OCI-LY1 (cell line): ENCODE results near the gene NOTUM.
"Not testable (repeated sequence)": the region's sequence is repeated elsewhere in the genome, so short reads cannot be mapped to it uniquely, and the experiment has no call there.

ENCODE experiments used
- H2AFZ ChIP-seq: fragments of 200-600 bp; sonication (generic), shearing (Covaris generic); 2 replicates; pipeline ENCODE4 v1.6.0; 2014; ENCODE audit warnings: antibody characterized with exemption, mild to moderate bottlenecking, low read length
- H3F3A ChIP-seq: fragments of 200-600 bp; sonication (generic), shearing (Covaris generic); 2 replicates; pipeline ENCODE4 v1.6.0; 2014; ENCODE audit warnings: mild to moderate bottlenecking, antibody characterized with exemption, low read length, moderate library complexity; ENCODE audit not compliant: insufficient read depth
- H3K27ac ChIP-seq: fragments of 200-600 bp; sonication (generic); 2 replicates; pipeline ENCODE4 v1.5.1; 2014; ENCODE audit warnings: low read length, mixed run types, mild to moderate bottlenecking, low read depth; ENCODE audit not compliant: poor library complexity, severe bottlenecking
- H3K27me3 ChIP-seq: fragments of 200-600 bp; sonication (generic); 2 replicates; pipeline ENCODE4 v1.6.0; 2014; ENCODE audit warnings: antibody characterized with exemption, mild to moderate bottlenecking, low read length, moderate library complexity; ENCODE audit not compliant: insufficient read depth
- H3K36me3 ChIP-seq: fragments of 200-600 bp; sonication (generic); 2 replicates; pipeline ENCODE4 v1.6.1; 2014; ENCODE audit warnings: mild to moderate bottlenecking, antibody characterized with exemption, low read length, moderate library complexity, mixed read lengths; ENCODE audit not compliant: insufficient read depth
- H3K4me1 ChIP-seq: fragments of 200-600 bp; sonication (generic); 2 replicates; pipeline ENCODE4 v1.5.1; 2014; ENCODE audit warnings: mild to moderate bottlenecking, low read length, moderate library complexity; ENCODE audit not compliant: insufficient read depth, severe bottlenecking
- H3K4me2 ChIP-seq: fragments of 200-600 bp; sonication (generic), shearing (Covaris generic); 2 replicates; pipeline ENCODE4 v1.6.1; 2014; ENCODE audit warnings: low read length
- H3K4me3 ChIP-seq: fragments of 200-600 bp; sonication (generic); 2 replicates; pipeline ENCODE4 v1.5.1; 2014; ENCODE audit warnings: low read length, low read depth, mild to moderate bottlenecking, mixed read lengths; ENCODE audit not compliant: poor library complexity, severe bottlenecking
- H3K79me2 ChIP-seq: fragments of 200-600 bp; shearing (Covaris generic); 2 replicates; pipeline ENCODE4 v1.6.1; 2016; ENCODE audit warnings: mixed run types, low read length, mixed read lengths; ENCODE audit not compliant: insufficient read depth
- H3K9ac ChIP-seq: fragments of 200-600 bp; sonication (generic), shearing (Covaris generic); 2 replicates; pipeline ENCODE4 v1.6.1; 2014; ENCODE audit warnings: mild to moderate bottlenecking, low read length, mixed read lengths
- H3K9me2 ChIP-seq: fragments of 200-600 bp; sonication (generic), shearing (Covaris generic); 2 replicates; pipeline ENCODE4 v1.6.1; 2014; ENCODE audit warnings: low read depth, mild to moderate bottlenecking, low read length, mixed read lengths
- H3K9me3 ChIP-seq: fragments of 200-600 bp; shearing (Covaris generic); 2 replicates; pipeline ENCODE4 v1.6.1; 2014; ENCODE audit warnings: low read length, mixed read lengths
- H4K20me1 ChIP-seq: fragments of 200-600 bp; sonication (generic), shearing (Covaris generic); 2 replicates; pipeline ENCODE4 v1.6.0; 2016; ENCODE audit warnings: mild to moderate bottlenecking, low read length; ENCODE audit not compliant: insufficient read depth
- CTCF ChIP-seq: fragments of 200-600 bp; sonication (generic), shearing (Covaris generic); IDR thresholded peaks from 2 replicates; pipeline ENCODE4 v1.5.1; 2017; ENCODE audit warnings: mild to moderate bottlenecking, antibody characterized with exemption, low read length, moderate library complexity, mixed read lengths
- EZH2 ChIP-seq: fragments of 200-600 bp; sonication (generic), shearing (Covaris generic); IDR thresholded peaks from 2 replicates; pipeline ENCODE4 v1.8.0; 2017; ENCODE audit warnings: borderline replicate concordance, mixed run types, mild to moderate bottlenecking, antibody characterized with exemption, low read length, moderate library complexity, mixed read lengths

The NOTUM gene

GRCh38 chr17:81918832-81919545, 42.0 kb downstream of the NOTUM start:
- TF ChIP-seq EZH2 = no peak
- TF ChIP-seq CTCF = no peak
- H3K4me3 ChIP-seq = no peak overlapping the region
- no peak overlapping the region for H3K27ac ChIP-seq

GRCh38 chr17:81918333-81918669, 42.7 kb downstream of the NOTUM start:
- Histone ChIP-seq H3K4me2 (peak overlapping the region; percentile 98), H3K36me3 (peaks cover 50% of the 10 kb centered on the region), H3K4me3 (peak overlapping the region; percentile 94), H3K9ac (peak overlapping the region; percentile 34; the same call in 1 of the 2 replicates), H3K4me1 (peaks cover 24% of the 10 kb centered on the region)
- not testable (repeated sequence) for H2AFZ ChIP-seq, H3K9me2 ChIP-seq, H3K9me3 ChIP-seq, H4K20me1 ChIP-seq, H3K27ac ChIP-seq, H3K27me3 ChIP-seq, H3F3A ChIP-seq, H3K79me2 ChIP-seq

More at GRCh38 chr17:81918832-81919545, 42.0 kb downstream of the NOTUM start:
- H3K36me3 ChIP-seq = peaks cover 43% of the 10 kb centered on the region
- no peaks in the 10 kb centered on the region for H3K27me3 ChIP-seq
- H3K9me2 ChIP-seq = no peaks in the 10 kb centered on the region
- H3K79me2 ChIP-seq = peaks cover under 1% of the 10 kb centered on the region; the same call in 1 of the 2 replicates
- no peaks in the 10 kb centered on the region for H4K20me1 ChIP-seq
- no peak overlapping the region for H3K4me2 ChIP-seq
- no peak overlapping the region for H3K9ac ChIP-seq
- H2AFZ ChIP-seq = no peak overlapping the region
- peaks cover 29% of the 10 kb centered on the region for H3K4me1 ChIP-seq
- H3K9me3 ChIP-seq = no peaks in the 10 kb centered on the region
- H3F3A ChIP-seq = no peaks in the 10 kb centered on the region

- Histone ChIP-seq H3K4me2 (peak within 1 kb of the TSS; percentile 98), H3K27me3 (no peaks in the 10 kb centered on the region), H3K36me3 (peaks cover 56% of the 10 kb centered on the region), H3K79me2 (no peaks in the 10 kb centered on the region), H3K9ac (peak within 1 kb of the TSS; percentile 88), H3K4me3 (peak within 1 kb of the TSS; percentile 94), H3K9me3 (no peaks in the 10 kb centered on the region), H3K9me2 (no peaks in the 10 kb centered on the region), H3K4me1 (peaks cover 24% of the 10 kb centered on the region), H4K20me1 (no peaks in the 10 kb centered on the region), H2AFZ (no peak within 1 kb of the TSS), H3K27ac (no peak within 1 kb of the TSS), H3F3A (no peaks in the 10 kb centered on the region)
- TF ChIP-seq EZH2 = no peak
- no peak for TF ChIP-seq CTCF
Observed at GRCh38 chr17:81917565-81918332, 43.2 kb downstream of the NOTUM start, which contains the start of gene SIRT7. SIRT7 (minus strand) TSS chr17:81918176; CDS start chr17:81918131, 45 bp downstream.
